Keratinocyte (primary cell): Measurements from ENCODE around the gene FAM162A. TPM values are rescaled to one million over a fixed set of nuclear protein-coding genes. Genes with fewer than 3 reads are reported as not detected.

Source experiments
- DNase-seq: peaks from one replicate; pipeline ENCODE4 v3.0.0-alpha.2; 2011; ENCODE audit warnings: low read depth, missing footprints, low spot score
- FAIRE-seq: peaks from 2 replicates; lab custom pipeline; 2011; peaks lifted over from hg19 to GRCh38; lab: Jason Lieb, UNC
- H2AFZ ChIP-seq: 2 replicates; pipeline ENCODE4 v1.6.0; 2012; ENCODE audit warnings: low read length, control low read depth, inconsistent platforms; ENCODE audit not compliant: control insufficient read depth
- H3K27ac ChIP-seq: 2 replicates; pipeline ENCODE4 v1.5.1; 2011; ENCODE audit warnings: low read length; ENCODE audit not compliant: control insufficient read depth, insufficient read depth
- H3K27me3 ChIP-seq: 3 replicates; pipeline ENCODE4 v1.6.0; 2011; ENCODE audit warnings: low read length; ENCODE audit not compliant: control insufficient read depth, insufficient read depth; ENCODE audit errors: extremely low read depth
- H3K36me3 ChIP-seq, 2 experiments: 2 replicates in 1 of 2; 3 replicates in 1 of 2; pipeline ENCODE4 v1.5.1; 2011; ENCODE audit warnings: low read length in 2 of 2, mild to moderate bottlenecking in 1 of 2; ENCODE audit not compliant: control insufficient read depth in 2 of 2, insufficient read depth in 2 of 2; ENCODE audit errors: extremely low read depth in 1 of 2
- H3K4me1 ChIP-seq: 3 replicates; pipeline ENCODE4 v1.5.1; 2011; ENCODE audit warnings: low read length; ENCODE audit not compliant: control insufficient read depth, insufficient read depth; ENCODE audit errors: extremely low read depth
- H3K4me2 ChIP-seq: 3 replicates; pipeline ENCODE4 v1.6.0; 2011; ENCODE audit warnings: low read depth, low read length; ENCODE audit not compliant: control insufficient read depth, insufficient read depth; ENCODE audit errors: extremely low read depth
- H3K4me3 ChIP-seq, 3 experiments: fragments of 200-600 bp in 1 of 3; sonication (generic) in 1 of 3; 2 replicates in 2 of 3; 3 replicates in 1 of 3; pipeline ENCODE4 v1.5.1; 2011 to 2016; ENCODE audit warnings: low read length in 3 of 3, mild to moderate bottlenecking in 3 of 3, control low read depth in 2 of 3, inconsistent platforms in 1 of 3, low read depth in 1 of 3, mixed read lengths in 1 of 3, mixed run types in 1 of 3, moderate library complexity in 1 of 3; ENCODE audit not compliant: control insufficient read depth in 2 of 3, insufficient read depth in 2 of 3; ENCODE audit errors: extremely low read depth in 1 of 3
- H3K79me2 ChIP-seq: 2 replicates; pipeline ENCODE4 v1.6.0; 2012; ENCODE audit warnings: low read length; ENCODE audit not compliant: control insufficient read depth, insufficient read depth
- H3K9ac ChIP-seq: 3 replicates; pipeline ENCODE4 v1.6.0; 2011; ENCODE audit warnings: low read length; ENCODE audit not compliant: control insufficient read depth, insufficient read depth; ENCODE audit errors: extremely low read depth
- H3K9me1 ChIP-seq: 3 replicates; pipeline ENCODE4 v1.6.0; 2011; ENCODE audit warnings: low read length; ENCODE audit not compliant: control insufficient read depth, insufficient read depth; ENCODE audit errors: extremely low read depth
- H3K9me3 ChIP-seq: 2 replicates; pipeline ENCODE4 v1.5.1; 2012; ENCODE audit warnings: low read depth, low read length; ENCODE audit not compliant: control insufficient read depth
- H4K20me1 ChIP-seq: 3 replicates; pipeline ENCODE4 v1.6.0; 2011; ENCODE audit warnings: low read length; ENCODE audit not compliant: control insufficient read depth, insufficient read depth; ENCODE audit errors: extremely low read depth
- EZH2 ChIP-seq: IDR thresholded peaks from one replicate; pipeline ENCODE4 v1.6.1; 2012; ENCODE audit warnings: inconsistent platforms, mild to moderate bottlenecking, low read length, moderate library complexity
- dilution Hi-C: fragments of 300-500 bp; cut with MboI; formaldehyde crosslinking; loops from one replicate; pipeline ENCODE4 v1.7.0; 2020; ENCODE audit warnings: low sequenced_read_pairs; ENCODE audit not compliant: extremely low pct_ligation_motif_present
- polyA plus RNA-seq, 5 experiments: library from polyadenylated mRNA; depleted of rRNA in 3 of 5; stranded (reverse) in 3 of 5; stranded (forward) in 1 of 5; unstranded in 1 of 5; fragments of >200 nt; gene quantifications; 1 replicate in 1 of 5; 2 replicates in 3 of 5; 3 replicates in 1 of 5; pipeline versions ENCODE4 v1.2.1 to v1.2.3, GENCODE V29; 2011 to 2012; ENCODE audit warnings: missing spikeins in 2 of 5, low read depth in 1 of 5, low replicate concordance in 1 of 5
- TF ChIP-seq, protein P1 (sequence below), 3 experiments: IDR thresholded peaks in 1 of 3; conservative IDR thresholded peaks in 1 of 3; optimal IDR thresholded peaks in 1 of 3; 2 replicates in 2 of 3; 3 replicates in 1 of 3; pipeline versions ENCODE3 to v1.5.1; 2011; ENCODE audit warnings: low read length in 3 of 3, mild to moderate bottlenecking in 3 of 3, moderate library complexity in 2 of 3, control low read depth in 1 of 3, inconsistent platforms in 1 of 3; ENCODE audit not compliant: insufficient read depth in 2 of 3; ENCODE audit errors: extremely low read depth in 1 of 3

Gene FAM162A
- polyA plus RNA-seq, 1 donor (not counting 4 experiments of a cell fraction or from before 2014, with no cell fraction given), result 124 TPM

DNA sequence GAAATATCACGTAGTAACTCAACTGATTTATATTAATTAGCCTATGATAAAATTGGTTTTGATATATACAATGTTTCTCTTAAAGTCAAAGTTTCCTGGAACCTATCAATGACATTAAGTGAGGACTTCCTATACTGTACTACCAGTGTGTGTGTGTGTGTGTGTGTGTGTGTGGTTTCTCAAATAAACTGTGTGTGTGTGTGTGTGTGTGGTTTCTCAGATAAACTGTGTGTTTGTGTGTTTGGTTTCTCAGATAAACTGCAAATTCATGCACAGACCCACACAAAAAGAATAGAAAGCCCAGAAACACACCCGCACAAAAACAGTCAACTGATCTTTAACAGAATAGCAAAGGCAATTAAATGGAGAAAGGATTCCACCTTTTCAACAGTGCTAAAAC, 46.4 kb downstream of the FAM162A start:
- Histone ChIP-seq H3K4me1 (no peaks in the 10 kb centered on the region), H3K9me3 (no peaks in the 10 kb centered on the region), H3K27ac (no peak overlapping the region), H3K27me3 (no peaks in the 10 kb centered on the region), H3K4me2 (no peak overlapping the region), H2AFZ (no peak overlapping the region), H3K36me3 (peaks cover 12 to 21% of the 10 kb centered on the region in 2 experiments), H3K79me2 (no peaks in the 10 kb centered on the region), H4K20me1 (no peaks in the 10 kb centered on the region), H3K9ac (no peak overlapping the region), H3K9me1 (no peaks in the 10 kb centered on the region), H3K4me3 (no peak overlapping the region)
- FAIRE-seq (peak; percentile 41), DNase-seq (no peak)
- TF ChIP-seq, protein P1, sequence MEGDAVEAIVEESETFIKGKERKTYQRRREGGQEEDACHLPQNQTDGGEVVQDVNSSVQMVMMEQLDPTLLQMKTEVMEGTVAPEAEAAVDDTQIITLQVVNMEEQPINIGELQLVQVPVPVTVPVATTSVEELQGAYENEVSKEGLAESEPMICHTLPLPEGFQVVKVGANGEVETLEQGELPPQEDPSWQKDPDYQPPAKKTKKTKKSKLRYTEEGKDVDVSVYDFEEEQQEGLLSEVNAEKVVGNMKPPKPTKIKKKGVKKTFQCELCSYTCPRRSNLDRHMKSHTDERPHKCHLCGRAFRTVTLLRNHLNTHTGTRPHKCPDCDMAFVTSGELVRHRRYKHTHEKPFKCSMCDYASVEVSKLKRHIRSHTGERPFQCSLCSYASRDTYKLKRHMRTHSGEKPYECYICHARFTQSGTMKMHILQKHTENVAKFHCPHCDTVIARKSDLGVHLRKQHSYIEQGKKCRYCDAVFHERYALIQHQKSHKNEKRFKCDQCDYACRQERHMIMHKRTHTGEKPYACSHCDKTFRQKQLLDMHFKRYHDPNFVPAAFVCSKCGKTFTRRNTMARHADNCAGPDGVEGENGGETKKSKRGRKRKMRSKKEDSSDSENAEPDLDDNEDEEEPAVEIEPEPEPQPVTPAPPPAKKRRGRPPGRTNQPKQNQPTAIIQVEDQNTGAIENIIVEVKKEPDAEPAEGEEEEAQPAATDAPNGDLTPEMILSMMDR (optimal IDR thresholded peaks at IDR 0.05 in 1 of 3, IDR thresholded peaks at IDR 0.05 in 1 of 3, conservative IDR thresholded peaks at IDR 0.05 in 1 of 3; ENCODE audit: extremely low read depth in 1 of 3, insufficient read depth in 2 of 3, low read length in 3 of 3), result no peak
- no peak for TF ChIP-seq EZH2
- dilution Hi-C loops, result no loop called here

DNA sequence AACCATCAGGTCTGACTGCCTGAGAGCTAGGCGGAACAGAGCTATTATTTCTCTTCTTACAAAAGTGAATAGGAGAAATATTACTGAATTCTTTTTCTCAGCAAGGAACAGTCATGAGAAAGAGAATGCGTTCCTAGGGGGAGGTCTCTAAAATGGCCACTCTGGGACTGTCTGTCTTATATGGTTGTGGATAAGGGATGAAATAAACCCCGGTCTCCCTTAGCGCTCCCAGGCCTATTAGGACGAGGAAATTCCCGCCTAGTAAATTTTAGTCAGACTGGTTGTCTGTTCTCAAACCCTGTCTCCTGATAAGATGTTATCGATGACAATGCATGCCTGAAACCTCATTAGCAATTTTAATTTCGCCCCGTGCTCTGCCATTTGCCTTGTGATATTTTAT, 52.0 kb downstream of the FAM162A start:
- dilution Hi-C loops, result no loop called here
- peaks cover 17 to 18% of the 10 kb centered on the region in 2 experiments for H3K36me3 ChIP-seq

More for the DNA sequence above, 52.0 kb downstream of the FAM162A start:
- H3K4me2 ChIP-seq, result no peak overlapping the region
- FAIRE-seq (no peak), DNase-seq (no peak)
- H4K20me1 ChIP-seq, result no peaks in the 10 kb centered on the region
- no peak overlapping the region for H2AFZ ChIP-seq
- TF ChIP-seq, protein P1 (optimal IDR thresholded peaks at IDR 0.05 in 1 of 3, IDR thresholded peaks at IDR 0.05 in 1 of 3, conservative IDR thresholded peaks at IDR 0.05 in 1 of 3; ENCODE audit: extremely low read depth in 1 of 3, insufficient read depth in 2 of 3, low read length in 3 of 3), result no peak
- no peak for TF ChIP-seq EZH2
- no peaks in the 10 kb centered on the region for H3K27me3 ChIP-seq
- H3K9me1 ChIP-seq, result no peaks in the 10 kb centered on the region
- H3K9me3 ChIP-seq, result no peaks in the 10 kb centered on the region
- no peaks in the 10 kb centered on the region for H3K79me2 ChIP-seq
- no peak overlapping the region for H3K27ac ChIP-seq
- H3K9ac ChIP-seq, result no peak overlapping the region
- no peaks in the 10 kb centered on the region for H3K4me1 ChIP-seq
- no peak overlapping the region for H3K4me3 ChIP-seq
